Muscle of back (tissue), 11 donors: ENCODE measurements around the gene ATP8B4. TPM values are rescaled to one million over a fixed set of nuclear protein-coding genes. Genes with fewer than 3 reads are reported as not detected.

Experiments used
- DNase-seq, 3 donors: peaks; one replicate each; pipeline versions ENCODE4 v3.0.0 to v3.0.0-alpha.2; 2013
- polyA plus RNA-seq, 10 donors: library from polyadenylated mRNA; unstranded; fragments of 120-200 nt; gene quantifications; one replicate each; pipeline ENCODE4 v1.2.1, GENCODE V29; 2013; ENCODE audit not compliant: insufficient read length in 10 of 10

The ATP8B4 gene
- polyA plus RNA-seq, 10 donors, result 1.6 to 4.0 (median 3.0) TPM

- peak in 2 of 3 donors; percentile 49 to 70 for DNase-seq
Observed at GRCh38 chr15:49857496-49858475, 261.2 kb downstream of the ATP8B4 start.

GRCh38 chr15:49855917-49856637, 263.0 kb downstream of the ATP8B4 start:
- peak; percentile 62 to 95 (median 77) for DNase-seq

- no peak for DNase-seq
Observed at GRCh38 chr15:49852756-49853155, 266.3 kb downstream of the ATP8B4 start.

- no peak for DNase-seq
Observed at GRCh38 chr15:49848807-49849206, 270.2 kb downstream of the ATP8B4 start.

GRCh38 chr15:49848282-49848724, 270.7 kb downstream of the ATP8B4 start:
- DNase-seq, result peak in 2 of 3 donors; percentile 43 to 96

- peak in 1 of 3 donors; percentile 27 for DNase-seq
Observed at GRCh38 chr15:49847423-49848281, 271.4 kb downstream of the ATP8B4 start.

- no peak for DNase-seq
Observed at GRCh38 chr15:49844390-49844789, 274.6 kb downstream of the ATP8B4 start.

- no peak for DNase-seq
Observed at GRCh38 chr15:49843725-49844124, 275.3 kb downstream of the ATP8B4 start.

- no peak for DNase-seq
Observed at GRCh38 chr15:49842031-49842730, 276.9 kb downstream of the ATP8B4 start.

- DNase-seq, result no peak
Observed at GRCh38 chr15:49832511-49832910, 286.5 kb downstream of the ATP8B4 start.

- peak in 2 of 3 donors; percentile 60 to 96 for DNase-seq
Observed at GRCh38 chr15:49831206-49831965, 287.6 kb downstream of the ATP8B4 start.

GRCh38 chr15:49830391-49830790, 288.6 kb downstream of the ATP8B4 start:
- DNase-seq, result peak in 2 of 3 donors; percentile 22 to 57

- DNase-seq, result no peak
Observed at GRCh38 chr15:49827311-49827710, 291.7 kb downstream of the ATP8B4 start.

- no peak for DNase-seq
Observed at GRCh38 chr15:49826640-49827234, 292.3 kb downstream of the ATP8B4 start.

GRCh38 chr15:49824775-49825099, 294.3 kb downstream of the ATP8B4 start:
- no peak for DNase-seq

- DNase-seq, result no peak
Observed at GRCh38 chr15:49823987-49824774, 294.9 kb downstream of the ATP8B4 start.

- DNase-seq, result no peak
Observed at GRCh38 chr15:49817100-49817499, 301.9 kb downstream of the ATP8B4 start.

GRCh38 chr15:49815950-49816349, 303.1 kb downstream of the ATP8B4 start:
- peak; percentile 51 to 97 (median 85) for DNase-seq

GRCh38 chr15:49815526-49815925, 303.5 kb downstream of the ATP8B4 start:
- peak in 2 of 3 donors; percentile 33 to 56 for DNase-seq
